Activated naive CD8-positive, alpha-beta T cell treated with anti-CD3 and anti-CD28 coated beads for 36 hours (primary cell): Measurements from ENCODE around the gene CALCOCO1. TPM values are rescaled to one million over a fixed set of nuclear protein-coding genes. Genes with fewer than 3 reads are reported as not detected.

ENCODE experiments used
- total RNA-seq, 2 experiments: library from RNA; stranded (reverse); gene quantifications; one replicate each; pipeline ENCODE4 v1.2.3, GENCODE V29; 2021

CALCOCO1 gene
- total RNA-seq, 2 experiments from 2014 or later: 8.8 to 9.6 TPM

Other genes with a start within 250 kb of the CALCOCO1 start
- gene MAP3K12, start 228.0 kb downstream of the CALCOCO1 start, total RNA-seq: 1 to 10 TPM; 8.4 to 8.7 TPM
- 10 to 100 TPM; 41.0 to 47.3 TPM for gene TARBP2, start 226.2 kb downstream of the CALCOCO1 start, total RNA-seq
- not detected for gene NPFF, start 220.0 kb downstream of the CALCOCO1 start, total RNA-seq
- gene ATF7, start 101.1 kb downstream of the CALCOCO1 start, total RNA-seq: 10 to 100 TPM; 22.8 to 23.6 TPM
- gene ATP5MC2, start 51.4 kb downstream of the CALCOCO1 start, total RNA-seq: 100 to 1,000 TPM; 274 to 286 TPM
- not detected for gene CISTR, start 24.5 kb upstream of the CALCOCO1 start, total RNA-seq
- gene HOXC13, start 211.4 kb upstream of the CALCOCO1 start, total RNA-seq: not detected
- gene HOXC12, start 227.5 kb upstream of the CALCOCO1 start, total RNA-seq: not detected
- gene HOXC11, start 245.7 kb upstream of the CALCOCO1 start, total RNA-seq: not detected
- not detected for gene HOTAIR, start 247.5 kb upstream of the CALCOCO1 start, total RNA-seq